Vagina (tissue), 2 donors: ENCODE measurements around the gene CCT8.

Source experiments
- POLR2A ChIP-seq, 2 donors: fragments of 450-650 bp; IDR thresholded peaks; one replicate each; pipeline ENCODE4 v1.6.1; 2017; ENCODE audit warnings: antibody characterized with exemption in 2 of 2, mild to moderate bottlenecking in 2 of 2, moderate library complexity in 2 of 2
- POLR2AphosphoS5 ChIP-seq, 2 donors: sonication (generic); formaldehyde crosslinking; IDR thresholded peaks; one replicate each; pipeline ENCODE4 v1.9.0; 2017; ENCODE audit warnings: antibody characterized with exemption in 2 of 2, mild to moderate bottlenecking in 2 of 2, low read depth in 1 of 2; ENCODE audit not compliant: insufficient read depth in 1 of 2
- TF ChIP-seq, protein P1 (sequence below), 3 experiments: fragments of 450-650 bp in 2 of 3; fragments of 200-600 bp in 1 of 3; sonication (generic) in 1 of 3; IDR thresholded peaks; one replicate each; pipeline ENCODE4 v1.5.1; 2017 to 2019; ENCODE audit warnings: antibody characterized with exemption in 3 of 3, mild to moderate bottlenecking in 2 of 3, moderate library complexity in 2 of 3

GRCh38 chr21:29114765-29115500 is 41.5 kb upstream of the CCT8 start:
- TF ChIP-seq POLR2A (IDR thresholded peaks at IDR 0.05) (no peak), POLR2AphosphoS5 (IDR thresholded peaks at IDR 0.05; ENCODE audit: insufficient read depth in 1 of 2, low read depth in 1 of 2) (no peak)
- TF ChIP-seq, protein P1, sequence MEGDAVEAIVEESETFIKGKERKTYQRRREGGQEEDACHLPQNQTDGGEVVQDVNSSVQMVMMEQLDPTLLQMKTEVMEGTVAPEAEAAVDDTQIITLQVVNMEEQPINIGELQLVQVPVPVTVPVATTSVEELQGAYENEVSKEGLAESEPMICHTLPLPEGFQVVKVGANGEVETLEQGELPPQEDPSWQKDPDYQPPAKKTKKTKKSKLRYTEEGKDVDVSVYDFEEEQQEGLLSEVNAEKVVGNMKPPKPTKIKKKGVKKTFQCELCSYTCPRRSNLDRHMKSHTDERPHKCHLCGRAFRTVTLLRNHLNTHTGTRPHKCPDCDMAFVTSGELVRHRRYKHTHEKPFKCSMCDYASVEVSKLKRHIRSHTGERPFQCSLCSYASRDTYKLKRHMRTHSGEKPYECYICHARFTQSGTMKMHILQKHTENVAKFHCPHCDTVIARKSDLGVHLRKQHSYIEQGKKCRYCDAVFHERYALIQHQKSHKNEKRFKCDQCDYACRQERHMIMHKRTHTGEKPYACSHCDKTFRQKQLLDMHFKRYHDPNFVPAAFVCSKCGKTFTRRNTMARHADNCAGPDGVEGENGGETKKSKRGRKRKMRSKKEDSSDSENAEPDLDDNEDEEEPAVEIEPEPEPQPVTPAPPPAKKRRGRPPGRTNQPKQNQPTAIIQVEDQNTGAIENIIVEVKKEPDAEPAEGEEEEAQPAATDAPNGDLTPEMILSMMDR (IDR thresholded peaks at IDR 0.05): no peak
